AG09319 (cell line): Measurements from ENCODE around the gene PCNX2.

Experiments
- DNase-seq: peaks from one replicate; pipeline ENCODE4 v3.0.0-alpha.2; 2010; ENCODE audit warnings: low read depth; ENCODE audit errors: extremely low read depth
- TF ChIP-seq, protein P1 (sequence below): IDR thresholded peaks from 2 replicates; pipeline ENCODE4 v1.5.1; 2011; ENCODE audit warnings: low read depth, mild to moderate bottlenecking, inconsistent platforms, low read length, moderate library complexity

PCNX2 gene

DNA sequence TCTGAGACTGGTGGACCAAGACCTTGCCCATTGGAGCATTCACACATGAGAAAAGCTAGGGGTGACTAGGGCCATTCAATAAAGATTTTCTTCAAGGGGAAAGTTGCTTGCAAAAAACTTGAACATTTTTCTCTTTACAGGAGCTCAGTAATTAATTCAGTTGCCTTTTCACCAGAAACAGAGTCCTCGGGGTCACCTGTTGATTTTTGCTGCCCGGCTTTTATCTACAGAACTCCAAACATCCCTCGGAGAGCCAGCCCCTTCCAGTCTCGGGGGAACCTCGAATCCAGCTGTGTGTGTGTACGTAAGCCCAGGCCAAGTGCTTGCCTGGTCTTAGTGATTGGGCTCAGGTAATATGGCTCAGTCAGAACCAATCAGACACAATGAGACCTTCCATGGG is 47.5 kb downstream of the PCNX2 start:
- TF ChIP-seq, protein P1, sequence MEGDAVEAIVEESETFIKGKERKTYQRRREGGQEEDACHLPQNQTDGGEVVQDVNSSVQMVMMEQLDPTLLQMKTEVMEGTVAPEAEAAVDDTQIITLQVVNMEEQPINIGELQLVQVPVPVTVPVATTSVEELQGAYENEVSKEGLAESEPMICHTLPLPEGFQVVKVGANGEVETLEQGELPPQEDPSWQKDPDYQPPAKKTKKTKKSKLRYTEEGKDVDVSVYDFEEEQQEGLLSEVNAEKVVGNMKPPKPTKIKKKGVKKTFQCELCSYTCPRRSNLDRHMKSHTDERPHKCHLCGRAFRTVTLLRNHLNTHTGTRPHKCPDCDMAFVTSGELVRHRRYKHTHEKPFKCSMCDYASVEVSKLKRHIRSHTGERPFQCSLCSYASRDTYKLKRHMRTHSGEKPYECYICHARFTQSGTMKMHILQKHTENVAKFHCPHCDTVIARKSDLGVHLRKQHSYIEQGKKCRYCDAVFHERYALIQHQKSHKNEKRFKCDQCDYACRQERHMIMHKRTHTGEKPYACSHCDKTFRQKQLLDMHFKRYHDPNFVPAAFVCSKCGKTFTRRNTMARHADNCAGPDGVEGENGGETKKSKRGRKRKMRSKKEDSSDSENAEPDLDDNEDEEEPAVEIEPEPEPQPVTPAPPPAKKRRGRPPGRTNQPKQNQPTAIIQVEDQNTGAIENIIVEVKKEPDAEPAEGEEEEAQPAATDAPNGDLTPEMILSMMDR: no peak
- DNase-seq: no peak

DNA sequence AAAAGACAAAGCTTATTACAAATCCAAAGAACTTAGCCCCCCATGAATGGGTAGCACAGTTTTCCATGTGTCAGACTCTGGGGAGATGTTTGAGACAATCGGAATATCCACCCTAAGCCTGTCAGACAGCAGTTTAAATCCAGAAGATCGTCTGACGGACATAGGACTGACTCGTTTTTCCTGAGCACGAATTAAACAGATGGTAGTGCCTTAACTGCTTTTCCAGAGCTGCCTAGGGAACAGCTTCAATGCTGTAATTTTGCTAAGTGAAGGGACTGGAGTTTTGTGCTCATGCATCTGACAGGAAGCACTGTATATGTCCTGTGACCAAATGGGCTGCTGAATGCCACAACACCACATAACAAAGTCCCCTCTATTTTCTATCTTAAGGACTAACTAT is 48.6 kb downstream of the PCNX2 start:
- DNase-seq: no peak
- TF ChIP-seq, protein P1: no peak

DNA sequence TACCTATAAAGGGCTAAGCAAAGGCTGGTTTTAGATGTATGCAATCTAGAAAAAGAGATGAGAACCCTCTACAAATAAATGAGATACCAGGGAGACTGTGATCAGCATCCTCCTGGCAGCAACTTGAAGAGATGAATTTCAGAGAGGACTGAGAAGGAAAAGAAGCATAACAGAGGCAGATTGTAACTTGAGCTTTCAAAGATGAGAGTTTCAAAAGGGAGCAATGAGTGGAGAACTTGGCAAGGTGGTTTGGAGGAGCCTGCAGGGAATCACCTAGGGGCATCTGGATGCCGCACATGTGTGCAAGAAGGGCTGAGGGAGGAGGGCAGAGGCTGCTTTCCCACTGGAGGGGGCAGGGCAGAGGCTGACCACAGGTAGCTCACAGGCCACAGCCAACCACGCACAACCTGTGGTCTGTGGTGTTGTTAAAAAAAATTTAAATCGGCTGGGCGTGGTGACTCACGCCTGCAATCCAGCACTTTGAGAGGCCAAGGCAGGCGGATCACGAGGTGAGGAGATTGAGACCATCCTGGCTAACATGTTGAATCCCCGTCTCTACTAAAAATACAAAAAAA is 50.2 kb downstream of the PCNX2 start:
- no peak for DNase-seq
- TF ChIP-seq, protein P1: no peak

DNA sequence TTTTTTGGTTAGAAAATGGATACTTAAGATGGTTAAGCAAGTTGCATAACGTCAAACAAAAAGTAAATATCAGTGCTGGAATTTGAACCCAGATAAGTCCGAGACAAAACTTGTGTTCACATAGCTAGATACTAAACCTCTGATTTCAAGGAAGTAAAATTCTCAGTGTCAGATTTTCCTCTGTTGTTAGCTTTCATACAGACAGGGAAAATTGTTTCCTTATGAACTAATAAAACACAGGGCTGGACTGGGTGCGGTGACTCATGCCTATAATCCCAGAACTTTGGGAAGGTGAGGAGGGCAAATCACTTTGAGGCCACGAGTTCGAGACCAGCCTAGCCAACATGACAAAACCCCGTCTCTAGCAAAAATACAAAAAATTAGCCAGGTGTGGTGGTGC is 51.3 kb downstream of the PCNX2 start:
- DNase-seq: peak; percentile 61
- TF ChIP-seq, protein P1: no peak

DNA sequence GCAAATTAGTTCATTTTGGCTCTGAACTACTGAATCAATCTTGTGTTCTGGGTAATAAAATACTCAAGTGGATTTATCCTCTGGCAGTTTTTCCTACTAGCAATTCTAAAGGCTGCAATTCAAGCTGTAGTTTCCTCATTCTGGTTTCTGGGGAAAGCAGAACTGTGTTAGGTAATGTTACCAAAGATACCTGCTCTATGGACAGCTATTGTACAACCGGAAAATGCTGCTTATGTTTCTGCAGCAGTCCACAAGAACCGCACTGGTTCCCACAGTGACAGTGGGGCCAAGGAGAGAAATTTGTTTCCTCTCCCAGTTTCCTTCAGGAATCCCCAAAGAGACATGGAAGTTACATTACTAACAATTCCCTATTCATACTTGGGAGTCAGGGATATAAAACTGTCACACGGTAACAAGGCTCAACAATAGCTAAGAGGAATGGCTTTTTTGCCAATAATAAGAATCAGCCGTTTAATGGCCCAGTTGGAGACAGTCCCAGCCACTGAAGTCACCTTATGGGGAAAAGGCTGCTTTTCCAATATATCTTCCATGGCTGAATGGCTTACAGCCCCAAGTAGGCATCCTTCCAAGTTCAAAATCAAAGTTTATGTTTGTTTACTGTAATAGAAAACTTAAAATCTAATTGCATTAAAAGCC is 52.6 kb downstream of the PCNX2 start:
- TF ChIP-seq, protein P1: no peak
- no peak for DNase-seq

DNA sequence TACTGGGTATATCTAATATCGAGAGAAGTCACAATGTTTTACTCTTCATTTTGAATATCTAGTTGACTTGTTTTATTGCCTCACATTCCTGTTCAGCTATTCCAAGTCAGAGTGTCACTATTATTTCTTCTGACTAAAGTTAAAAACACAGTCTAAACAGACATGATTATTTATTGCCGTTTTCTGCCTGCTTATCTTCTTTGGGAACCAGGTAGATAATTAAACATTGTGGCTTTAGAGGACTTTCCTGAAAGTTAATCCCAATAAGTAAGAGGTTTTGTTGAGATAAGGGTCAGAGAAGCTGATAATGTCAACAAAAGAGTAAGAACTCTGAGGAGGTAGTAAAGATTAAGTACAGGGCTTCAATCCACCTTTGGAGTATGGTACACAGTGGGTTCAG is 53.8 kb downstream of the PCNX2 start:
- no peak for DNase-seq
- TF ChIP-seq, protein P1: no peak

DNA sequence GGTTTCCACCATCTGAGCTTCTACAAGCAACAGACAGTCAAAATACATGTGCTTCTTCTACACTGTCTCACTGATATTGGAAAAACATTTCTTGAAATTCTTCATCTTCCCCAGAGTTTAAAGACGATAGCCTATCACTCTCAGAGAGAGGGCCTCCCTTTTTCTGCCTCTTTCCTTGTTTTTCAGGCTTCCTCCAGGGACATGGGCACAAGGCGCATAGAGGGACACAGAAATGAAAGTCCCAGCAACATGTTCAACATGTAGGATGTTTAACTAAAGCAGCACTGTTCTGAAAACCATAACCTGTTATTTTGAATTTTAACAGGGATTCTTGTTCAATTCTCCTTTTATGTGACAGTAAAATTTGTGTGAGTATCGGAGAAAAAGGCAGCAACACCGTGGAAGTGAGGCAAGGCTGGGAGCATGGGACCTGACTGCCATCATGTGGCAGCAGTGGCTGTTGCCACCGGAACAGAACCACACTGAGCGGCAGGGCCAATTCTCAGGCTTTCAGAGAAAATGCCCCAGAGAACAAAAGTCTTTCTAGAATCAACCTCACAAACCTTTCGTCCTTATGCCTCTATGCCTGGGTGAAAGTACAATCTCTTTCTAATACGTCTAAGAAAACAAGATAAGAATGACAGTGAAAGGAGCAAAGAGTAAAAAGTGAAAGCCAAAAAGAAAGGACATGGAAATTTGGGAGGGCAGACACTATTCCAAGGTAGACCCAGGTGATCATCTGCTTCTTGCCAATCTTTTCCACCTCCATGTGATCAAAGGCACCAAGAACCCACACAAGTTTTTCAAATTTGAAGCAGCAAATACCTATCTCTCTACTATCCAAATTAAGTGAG is 54.5 kb downstream of the PCNX2 start:
- TF ChIP-seq, protein P1: peak; percentile 73

More for the DNA sequence above, 54.5 kb downstream of the PCNX2 start:
- DNase-seq: no peak
